ENCODE measurements around the gene ZBBX.
"Not testable (repeated sequence)": the region's sequence is repeated elsewhere in the genome, so short reads cannot be mapped to it uniquely, and the experiment has no call there.

The ZBBX gene

DNA sequence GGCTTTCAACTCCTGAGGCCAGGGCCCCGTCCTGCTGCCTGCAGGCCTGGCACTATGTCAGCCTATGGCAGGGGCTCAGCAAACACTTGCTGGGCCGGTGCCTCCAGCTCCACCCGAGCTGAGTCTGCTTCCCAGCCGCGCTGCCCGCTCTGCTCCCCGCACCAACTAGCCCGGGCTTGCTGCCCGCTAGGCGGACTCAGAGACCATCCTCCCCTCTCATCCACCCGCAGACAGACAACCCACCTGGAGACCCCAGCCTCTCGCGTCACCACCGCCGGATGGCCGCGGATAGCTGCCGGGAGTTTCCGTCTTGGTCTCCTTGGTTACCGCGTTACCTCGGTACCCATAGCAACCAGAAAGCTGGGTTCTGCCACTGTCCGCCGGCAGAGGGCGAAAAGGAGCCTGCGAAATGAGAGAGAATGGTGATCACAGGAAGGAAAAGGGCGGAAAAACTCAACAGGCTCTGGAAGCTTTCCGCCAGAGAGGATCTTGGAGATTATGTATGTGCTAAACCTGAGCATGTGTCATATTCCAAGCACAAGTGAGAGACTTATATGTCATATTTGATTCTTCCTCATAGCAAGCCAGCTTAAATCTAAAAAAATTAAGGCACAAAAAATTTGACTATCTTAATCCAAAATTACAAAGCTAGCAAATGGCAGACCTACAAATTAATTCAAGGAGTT is at the start of gene ZBBX:
Gene ZBBX (minus strand): TSS at position 294 of the 686 bp plus-strand sequence. CDS start 7,396 bp downstream, outside the sequence.
- peak; percentile 75 for DNase-seq (ENCODE audit: low spot score)

DNA sequence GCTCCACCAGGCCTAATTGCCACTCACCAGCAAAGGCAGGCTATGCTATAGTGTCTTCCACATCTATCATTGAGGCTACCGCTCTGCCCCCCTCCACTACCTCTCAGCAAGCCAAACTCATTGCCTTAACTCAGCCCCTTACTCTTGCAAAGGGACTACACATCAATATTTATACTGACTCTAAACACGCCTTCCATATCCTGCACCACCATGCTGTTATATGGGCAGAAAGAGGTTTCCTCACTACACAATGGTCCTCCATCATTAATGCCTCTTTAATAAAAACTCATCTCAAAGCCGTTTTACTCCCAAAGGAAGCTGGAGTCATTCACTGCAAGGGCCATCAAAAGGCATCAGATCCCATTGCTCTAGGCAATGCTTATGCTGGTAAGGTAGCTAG is 46.9 kb upstream of the ZBBX start:
- DNase-seq (ENCODE audit: low spot score): not testable (repeated sequence)

- not testable (repeated sequence) for DNase-seq (ENCODE audit: low spot score)
Observed at GRCh38 chr3:167422396-167422795, 42.3 kb upstream of the ZBBX start.

GRCh38 chr3:167409611-167410010 is 29.5 kb upstream of the ZBBX start:
- DNase-seq (ENCODE audit: low spot score): no peak

- DNase-seq (ENCODE audit: low spot score): peak; percentile 47
Observed at GRCh38 chr3:167406876-167407492, 26.9 kb upstream of the ZBBX start.

DNA sequence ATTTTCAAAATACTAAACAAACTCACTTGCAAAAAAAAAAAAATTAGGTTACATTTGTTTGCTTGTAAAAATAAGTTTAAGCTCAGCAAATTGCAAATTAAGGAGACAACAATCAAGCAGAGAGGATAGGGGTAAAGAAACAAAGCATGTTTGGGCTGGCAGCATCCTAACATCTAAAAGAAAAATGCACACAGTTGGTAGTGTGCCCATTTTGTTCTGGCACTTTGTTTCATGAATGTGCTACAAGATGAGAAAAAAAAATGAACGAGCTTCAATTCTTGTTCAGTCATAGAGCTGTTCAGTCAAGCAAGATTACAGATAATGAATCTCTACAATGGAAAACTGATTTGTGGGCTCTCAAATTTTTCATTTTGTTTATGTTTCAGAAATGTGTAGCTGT is 17.7 kb upstream of the ZBBX start:
- no peak for DNase-seq (ENCODE audit: low spot score)

DNA sequence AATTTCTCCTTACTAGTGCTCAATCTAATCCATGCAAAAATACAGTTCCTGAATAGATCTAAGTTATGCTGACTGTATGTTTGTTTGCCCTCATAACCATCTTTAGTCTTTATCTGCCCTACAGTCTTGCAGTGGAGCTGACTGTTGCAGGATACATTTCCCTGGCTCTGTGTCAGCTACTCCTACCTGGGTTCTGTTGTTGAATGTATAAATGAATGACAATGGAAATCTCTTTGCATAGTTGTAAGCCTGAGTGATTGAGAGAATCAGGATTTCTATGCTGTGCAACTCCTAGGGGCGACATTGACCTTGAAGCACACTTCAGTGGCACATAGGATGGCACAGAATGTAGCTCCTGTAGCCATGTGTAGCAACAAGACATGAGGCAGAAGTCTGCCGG is 16.0 kb upstream of the ZBBX start:
- no peak for DNase-seq (ENCODE audit: low spot score)

DNA sequence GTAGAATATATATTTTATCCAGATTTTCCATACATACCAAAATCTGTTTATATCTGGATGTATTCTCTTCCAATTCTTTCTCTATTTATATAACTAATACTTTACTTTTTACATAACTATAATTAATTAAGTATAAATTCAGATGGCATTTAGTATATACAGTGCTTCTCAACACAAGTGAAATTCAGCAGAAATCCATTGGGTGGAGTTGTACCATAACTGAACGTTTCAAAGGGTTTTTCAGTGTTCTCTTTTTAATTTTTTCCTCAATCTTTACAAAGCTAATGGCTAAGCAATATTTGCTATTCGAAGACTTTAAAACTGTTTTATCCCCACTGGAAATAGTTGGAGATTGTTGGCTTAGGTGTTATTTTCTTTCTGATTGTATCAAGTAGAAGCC is 13.9 kb upstream of the ZBBX start:
- DNase-seq (ENCODE audit: low spot score): no peak

DNA sequence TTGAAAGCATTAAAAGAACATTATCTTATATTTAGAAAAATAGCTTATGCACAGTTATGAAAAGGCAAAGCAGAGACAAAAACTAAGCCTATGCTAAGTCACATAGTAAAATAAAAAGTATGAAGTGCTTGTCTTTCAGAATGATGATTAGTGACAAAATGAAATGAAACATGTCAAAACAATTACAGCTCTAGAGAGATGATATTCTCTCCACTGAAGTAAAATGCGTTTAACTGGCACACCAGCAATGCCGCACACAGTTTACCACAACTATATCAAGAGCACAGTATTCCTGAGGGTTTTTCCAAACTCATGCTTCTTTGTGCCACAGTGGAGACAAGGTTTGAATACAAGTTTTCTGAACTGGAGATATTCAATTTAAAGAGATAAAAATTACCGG is 2.1 kb upstream of the ZBBX start:
- DNase-seq (ENCODE audit: low spot score): no peak

GRCh38 chr3:167375478-167375877 is 4.6 kb downstream of the ZBBX start:
- DNase-seq (ENCODE audit: low spot score): no peak

- DNase-seq (ENCODE audit: low spot score): no peak
Observed at GRCh38 chr3:167372138-167372537, 8.0 kb downstream of the ZBBX start.

DNA sequence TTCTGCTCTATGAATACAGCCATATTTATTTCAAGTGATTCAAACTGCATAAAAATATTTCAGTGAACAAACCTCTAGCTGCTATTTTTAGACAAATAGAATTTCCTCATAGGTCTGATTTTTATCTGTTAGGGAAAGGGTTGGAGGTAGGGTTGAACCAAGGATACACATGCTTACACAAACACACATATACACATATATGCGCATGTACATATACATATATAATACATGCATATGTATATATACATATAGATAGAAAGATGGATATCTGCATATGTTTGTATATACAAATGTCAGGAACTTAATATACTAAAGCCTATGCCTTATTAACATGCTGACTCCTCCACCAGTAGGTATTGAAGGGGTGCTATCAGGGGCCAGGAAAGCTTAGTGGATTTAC is 18.1 kb downstream of the ZBBX start:
- DNase-seq (ENCODE audit: low spot score): no peak

DNA sequence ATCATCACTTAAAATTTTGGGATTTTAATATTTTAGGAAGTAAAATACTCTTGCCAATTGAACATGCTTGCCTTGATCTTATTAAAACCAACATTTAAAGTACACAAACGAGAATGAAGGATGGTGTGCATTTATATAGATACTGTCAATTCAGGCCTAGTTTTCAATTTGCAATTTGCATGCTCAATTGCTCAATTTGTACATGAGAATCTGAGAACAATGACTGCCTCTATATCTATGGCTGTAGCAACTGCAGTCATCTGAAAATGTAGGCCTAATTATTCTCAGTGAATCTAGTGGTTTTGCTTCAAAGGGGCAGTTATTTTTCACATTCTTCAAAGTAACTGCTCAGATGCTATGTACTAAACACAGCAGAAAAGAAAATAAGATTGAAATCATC is 18.8 kb downstream of the ZBBX start:
- no peak for DNase-seq (ENCODE audit: low spot score)

GRCh38 chr3:167355446-167355845 is 24.7 kb downstream of the ZBBX start:
- no peak for DNase-seq (ENCODE audit: low spot score)

DNA sequence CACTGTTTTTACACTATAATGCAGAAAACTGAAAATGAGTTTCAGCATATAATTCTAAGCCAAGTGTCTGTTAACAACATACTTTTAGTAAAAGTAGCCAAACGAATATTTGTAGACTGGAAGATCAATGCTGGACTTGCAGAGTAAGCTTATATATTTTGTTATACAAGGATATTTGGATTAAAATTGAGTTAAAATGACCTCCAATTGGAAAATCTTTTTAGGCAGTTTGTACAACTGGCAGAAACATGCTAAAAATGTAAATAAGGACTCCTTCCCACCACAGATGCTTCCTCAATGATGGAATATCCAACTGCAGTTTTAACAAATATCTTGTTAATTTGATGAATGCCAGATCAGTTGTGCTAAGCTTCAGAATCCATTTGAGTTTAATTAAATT is 25.3 kb downstream of the ZBBX start:
- DNase-seq (ENCODE audit: low spot score): no peak

GRCh38 chr3:167350245-167350862 is 29.7 kb downstream of the ZBBX start:
- DNase-seq (ENCODE audit: low spot score): peak; percentile 23

GRCh38 chr3:167346171-167346570 is 33.9 kb downstream of the ZBBX start:
- no peak for DNase-seq (ENCODE audit: low spot score)

DNA sequence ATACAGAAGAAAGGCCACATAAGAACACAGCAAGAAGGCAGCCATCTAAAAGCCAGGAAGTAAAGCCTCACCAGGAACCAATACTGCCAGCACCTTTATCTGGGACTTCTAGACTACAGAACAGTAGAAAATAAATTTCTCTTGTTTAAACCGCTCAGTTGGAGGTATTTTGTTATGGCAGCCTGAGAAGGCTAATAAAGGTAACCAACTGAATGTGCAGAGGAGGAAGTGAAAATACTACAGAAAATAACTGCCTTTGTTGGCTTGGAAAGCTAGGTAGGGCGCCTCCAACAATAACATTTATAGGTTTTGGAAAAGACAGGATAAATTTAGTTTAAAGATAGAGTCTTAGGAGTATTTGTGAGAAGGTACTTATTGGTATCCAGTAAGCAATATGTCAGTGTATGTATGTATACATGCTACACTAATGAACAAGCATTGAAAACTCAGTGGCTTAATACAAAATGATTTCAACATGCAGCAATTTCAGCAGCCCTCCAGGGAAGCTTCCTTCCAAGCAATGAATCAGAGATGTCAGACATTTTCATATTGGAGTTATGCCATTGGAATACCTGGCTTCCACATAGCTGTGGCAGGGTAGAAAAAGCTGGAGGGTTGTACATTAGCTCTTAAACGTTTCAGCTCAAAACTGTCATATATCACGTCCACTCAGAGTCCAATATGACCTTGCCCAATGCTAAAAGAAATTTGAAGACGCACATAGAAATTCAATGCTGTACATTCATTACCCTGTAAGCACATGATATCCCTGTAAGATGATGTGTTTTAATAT is 48.9 kb downstream of the ZBBX start:
- no peak for DNase-seq (ENCODE audit: low spot score)

DNA sequence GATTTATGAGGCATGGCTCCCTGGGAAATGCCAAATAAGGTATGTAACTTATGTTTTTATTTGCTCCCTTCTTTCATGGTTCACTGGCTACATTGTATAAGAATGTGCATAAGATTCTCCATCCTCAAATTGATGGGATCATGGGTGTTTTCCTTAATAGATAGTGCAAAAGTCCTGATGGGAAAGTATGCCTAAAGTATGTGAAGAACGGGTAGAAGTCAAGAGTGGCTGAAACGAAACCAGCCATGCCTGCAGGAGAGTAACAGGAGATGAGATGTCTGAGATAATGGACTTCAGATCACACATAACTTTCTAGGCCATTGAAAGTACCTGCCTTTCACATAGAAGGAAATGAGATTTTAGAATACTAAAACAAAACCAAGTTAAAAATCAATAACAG is 56.5 kb downstream of the ZBBX start:
- no peak for DNase-seq (ENCODE audit: low spot score)

- no peak for DNase-seq (ENCODE audit: low spot score)
Observed at GRCh38 chr3:167318996-167319615, 61.0 kb downstream of the ZBBX start.

- no peak for DNase-seq (ENCODE audit: low spot score)
Observed at GRCh38 chr3:167318306-167318705, 61.8 kb downstream of the ZBBX start.

- no peak for DNase-seq (ENCODE audit: low spot score)
Observed at GRCh38 chr3:167306319-167306718, 73.8 kb downstream of the ZBBX start.

Measured in LoVo (cell line).